Keratinocyte (primary cell): ENCODE measurements around the gene TVP23A.

Source experiments
- EZH2 ChIP-seq: IDR thresholded peaks from one replicate; pipeline ENCODE4 v1.6.1; 2012; ENCODE audit warnings: inconsistent platforms, mild to moderate bottlenecking, low read length, moderate library complexity
- TF ChIP-seq, protein P1 (sequence below), 3 experiments: IDR thresholded peaks in 1 of 3; conservative IDR thresholded peaks in 1 of 3; optimal IDR thresholded peaks in 1 of 3; 2 replicates in 2 of 3; 3 replicates in 1 of 3; pipeline versions ENCODE3 to v1.5.1; 2011; ENCODE audit warnings: low read length in 3 of 3, mild to moderate bottlenecking in 3 of 3, moderate library complexity in 2 of 3, control low read depth in 1 of 3, inconsistent platforms in 1 of 3; ENCODE audit not compliant: insufficient read depth in 2 of 3; ENCODE audit errors: extremely low read depth in 1 of 3

DNA sequence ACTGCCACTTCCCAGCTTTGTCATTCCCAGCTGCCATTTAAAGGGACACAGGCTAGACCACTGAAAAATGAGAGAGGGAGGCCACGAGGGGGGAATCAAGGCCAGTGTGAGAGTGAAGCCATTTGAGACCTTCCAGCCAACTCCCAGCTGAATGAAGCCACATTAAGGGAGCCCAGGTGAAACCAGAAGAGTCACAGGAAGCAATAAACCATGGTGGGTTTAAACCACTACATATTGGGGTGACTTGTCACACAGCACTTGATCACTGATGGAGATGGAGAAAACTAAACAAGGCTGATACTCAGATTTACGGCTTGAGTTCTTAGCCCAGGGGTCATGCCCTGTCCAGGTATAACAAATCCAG is 77.8 kb downstream of the TVP23A start:
- TF ChIP-seq, protein P1, sequence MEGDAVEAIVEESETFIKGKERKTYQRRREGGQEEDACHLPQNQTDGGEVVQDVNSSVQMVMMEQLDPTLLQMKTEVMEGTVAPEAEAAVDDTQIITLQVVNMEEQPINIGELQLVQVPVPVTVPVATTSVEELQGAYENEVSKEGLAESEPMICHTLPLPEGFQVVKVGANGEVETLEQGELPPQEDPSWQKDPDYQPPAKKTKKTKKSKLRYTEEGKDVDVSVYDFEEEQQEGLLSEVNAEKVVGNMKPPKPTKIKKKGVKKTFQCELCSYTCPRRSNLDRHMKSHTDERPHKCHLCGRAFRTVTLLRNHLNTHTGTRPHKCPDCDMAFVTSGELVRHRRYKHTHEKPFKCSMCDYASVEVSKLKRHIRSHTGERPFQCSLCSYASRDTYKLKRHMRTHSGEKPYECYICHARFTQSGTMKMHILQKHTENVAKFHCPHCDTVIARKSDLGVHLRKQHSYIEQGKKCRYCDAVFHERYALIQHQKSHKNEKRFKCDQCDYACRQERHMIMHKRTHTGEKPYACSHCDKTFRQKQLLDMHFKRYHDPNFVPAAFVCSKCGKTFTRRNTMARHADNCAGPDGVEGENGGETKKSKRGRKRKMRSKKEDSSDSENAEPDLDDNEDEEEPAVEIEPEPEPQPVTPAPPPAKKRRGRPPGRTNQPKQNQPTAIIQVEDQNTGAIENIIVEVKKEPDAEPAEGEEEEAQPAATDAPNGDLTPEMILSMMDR (optimal IDR thresholded peaks at IDR 0.05 in 1 of 3, IDR thresholded peaks at IDR 0.05 in 1 of 3, conservative IDR thresholded peaks at IDR 0.05 in 1 of 3; ENCODE audit: extremely low read depth in 1 of 3, insufficient read depth in 2 of 3, low read length in 3 of 3): no peak
- no peak for TF ChIP-seq EZH2
